Activated naive CD8-positive, alpha-beta T cell (primary cell): ENCODE data around the gene NPBWR2.
A peak's percentile ranks its signal among the peaks of the same experiment; 100 is the strongest.

ENCODE experiments used
- H3K27ac Mint-ChIP-seq: one replicate; pipeline ENCODE4 v1.8.0; 2021; ENCODE audit warnings: mixed read lengths
- H3K27me3 Mint-ChIP-seq: one replicate; pipeline ENCODE4 v1.8.0; 2021; ENCODE audit warnings: mixed read lengths
- H3K36me3 Mint-ChIP-seq: one replicate; pipeline ENCODE4 v1.8.0; 2021; ENCODE audit warnings: mixed read lengths
- H3K4me1 Mint-ChIP-seq: one replicate; pipeline ENCODE4 v1.8.0; 2021; ENCODE audit warnings: low read depth, mixed read lengths
- H3K4me3 Mint-ChIP-seq: one replicate; pipeline ENCODE4 v1.8.0; 2021; ENCODE audit warnings: mild to moderate bottlenecking, mixed read lengths
- H3K9me3 Mint-ChIP-seq: one replicate; pipeline ENCODE4 v1.8.0; 2021; ENCODE audit warnings: low read depth, mixed read lengths

The NPBWR2 gene

DNA sequence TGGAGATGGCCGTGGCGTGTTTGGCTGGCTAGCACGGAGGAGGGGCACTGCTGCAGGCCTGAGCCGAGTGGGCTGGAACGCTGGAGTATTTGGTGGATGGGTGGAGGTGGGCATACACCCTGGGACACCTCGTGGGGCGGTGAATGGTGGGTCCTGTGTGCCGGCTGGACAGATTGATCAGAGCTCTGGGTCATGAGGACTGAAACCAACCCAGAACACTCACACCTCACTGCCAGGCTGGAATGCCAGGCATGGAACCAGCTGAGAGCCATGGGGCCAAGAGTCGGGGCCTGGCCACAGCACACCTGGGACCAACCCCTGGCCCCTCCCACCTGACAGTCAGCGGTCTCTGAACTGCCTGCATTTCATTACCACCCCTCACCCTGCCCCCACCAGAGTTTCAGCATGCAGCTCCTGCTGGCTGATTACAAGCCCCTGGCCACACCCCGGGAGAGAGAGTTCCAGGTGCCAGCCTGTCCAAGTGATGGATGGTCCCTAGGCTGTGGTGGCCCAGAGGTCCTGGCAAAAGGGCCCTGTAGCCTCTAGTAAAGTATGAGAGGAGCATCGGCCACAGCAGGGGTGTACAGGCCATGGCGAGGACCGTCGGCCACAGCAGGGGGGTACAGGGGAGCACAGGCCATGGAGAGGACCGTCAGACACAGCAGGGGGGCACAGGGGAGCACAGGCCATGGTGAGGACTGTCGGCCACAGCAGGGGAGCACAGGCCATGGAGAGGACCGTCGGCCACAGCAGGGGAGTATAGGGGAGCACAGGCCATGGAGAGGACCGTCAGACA is 3.3 kb downstream of the NPBWR2 start:
- no peak overlapping the region for H3K27ac Mint-ChIP-seq
- H3K4me1 Mint-ChIP-seq: peaks cover 19% of the 10 kb centered on the region
- no peaks in the 10 kb centered on the region for H3K9me3 Mint-ChIP-seq
- no peaks in the 10 kb centered on the region for H3K36me3 Mint-ChIP-seq
- H3K4me3 Mint-ChIP-seq: peak overlapping the region; percentile 18
- H3K27me3 Mint-ChIP-seq: peaks cover 6% of the 10 kb centered on the region

DNA sequence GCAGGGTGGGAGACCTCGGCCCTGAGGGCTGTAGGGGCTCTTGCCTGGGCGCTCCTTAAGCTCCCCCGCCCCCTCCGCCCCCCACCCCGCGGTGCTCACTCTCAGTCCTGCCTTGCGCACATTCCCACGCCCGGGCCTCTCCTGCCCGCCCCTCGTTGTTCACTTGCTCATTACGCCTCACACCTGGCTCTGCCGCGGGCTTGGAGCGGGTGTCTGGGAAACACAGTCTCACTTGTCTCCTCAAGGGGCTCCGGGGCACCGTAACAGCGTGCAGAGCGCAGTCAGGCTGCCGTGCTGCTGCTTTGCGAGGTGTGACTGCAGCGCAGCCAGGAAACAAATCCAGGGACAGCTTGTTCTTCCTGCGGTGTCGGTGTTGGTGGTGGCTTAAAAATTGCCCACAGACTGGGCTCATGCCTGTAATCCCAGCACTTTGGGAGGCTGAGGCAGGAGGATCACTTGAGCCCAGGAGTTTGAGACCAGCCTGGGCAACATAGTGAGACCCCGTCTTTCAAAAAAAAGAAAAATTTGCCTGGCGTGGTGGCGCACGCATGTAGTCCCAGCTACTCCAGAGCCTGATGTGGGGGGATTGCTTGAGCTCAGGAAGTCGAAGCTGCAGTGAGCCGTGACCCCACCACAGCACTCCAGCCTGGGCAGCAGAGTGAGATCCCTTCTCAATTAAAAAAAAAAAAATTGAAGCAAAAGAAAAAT is 4.6 kb downstream of the NPBWR2 start:
- Mint-ChIP-seq H3K4me3 (peak overlapping the region; percentile 68), H3K27me3 (peaks cover 6% of the 10 kb centered on the region), H3K9me3 (no peaks in the 10 kb centered on the region), H3K4me1 (peaks cover 19% of the 10 kb centered on the region), H3K36me3 (no peaks in the 10 kb centered on the region), H3K27ac (no peak overlapping the region)

DNA sequence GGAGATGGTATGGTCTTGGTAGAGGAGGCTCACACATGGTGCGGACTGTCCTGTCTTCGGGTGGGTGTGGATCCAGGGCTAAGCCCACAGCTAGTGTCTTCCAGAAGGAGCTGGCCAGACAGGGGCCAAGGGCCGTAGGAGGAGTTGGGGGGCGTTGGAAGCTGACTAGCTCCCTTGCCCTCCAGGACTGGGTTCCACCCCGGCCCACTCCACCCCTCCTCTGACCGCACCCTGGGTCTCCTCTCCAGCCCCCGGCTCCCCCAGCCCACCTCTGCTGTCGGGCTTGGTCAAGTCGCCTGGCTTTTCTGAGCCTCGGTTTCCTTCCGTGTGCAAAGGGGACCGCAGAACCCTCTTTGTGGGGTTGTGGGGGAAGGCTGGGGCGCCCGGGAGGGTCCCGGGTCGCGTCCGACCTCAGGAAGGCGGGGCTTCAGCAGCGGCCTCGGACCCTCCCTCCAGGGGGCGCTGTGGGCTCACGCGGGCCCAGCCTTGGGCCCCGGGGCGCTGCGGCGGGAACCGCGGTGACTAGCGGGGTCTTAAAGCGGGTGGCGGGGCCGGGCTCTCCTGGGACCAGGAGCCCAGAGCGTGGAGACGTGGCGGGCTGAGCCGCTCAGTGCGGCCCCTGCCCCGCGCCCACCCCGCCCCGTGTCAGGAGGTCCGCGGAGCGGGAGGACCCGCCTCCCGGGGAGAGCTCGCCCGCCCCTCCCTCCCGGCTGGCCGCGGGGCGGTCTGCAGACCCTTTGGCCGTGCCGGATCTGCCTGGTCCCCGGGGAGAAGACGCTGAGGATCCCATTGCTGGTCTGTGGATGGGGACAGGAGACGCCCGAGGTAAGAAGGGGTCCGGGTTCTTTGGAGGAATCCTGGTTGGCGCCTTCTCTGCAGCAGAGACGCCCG is 5.4 kb downstream of the NPBWR2 start:
- H3K27ac Mint-ChIP-seq: no peak overlapping the region
- peaks cover 17% of the 10 kb centered on the region for H3K4me1 Mint-ChIP-seq
- peak overlapping the region; percentile 67 for H3K4me3 Mint-ChIP-seq
- H3K36me3 Mint-ChIP-seq: peaks cover under 1% of the 10 kb centered on the region
- peaks cover 6% of the 10 kb centered on the region for H3K27me3 Mint-ChIP-seq
- peaks cover under 1% of the 10 kb centered on the region for H3K9me3 Mint-ChIP-seq

DNA sequence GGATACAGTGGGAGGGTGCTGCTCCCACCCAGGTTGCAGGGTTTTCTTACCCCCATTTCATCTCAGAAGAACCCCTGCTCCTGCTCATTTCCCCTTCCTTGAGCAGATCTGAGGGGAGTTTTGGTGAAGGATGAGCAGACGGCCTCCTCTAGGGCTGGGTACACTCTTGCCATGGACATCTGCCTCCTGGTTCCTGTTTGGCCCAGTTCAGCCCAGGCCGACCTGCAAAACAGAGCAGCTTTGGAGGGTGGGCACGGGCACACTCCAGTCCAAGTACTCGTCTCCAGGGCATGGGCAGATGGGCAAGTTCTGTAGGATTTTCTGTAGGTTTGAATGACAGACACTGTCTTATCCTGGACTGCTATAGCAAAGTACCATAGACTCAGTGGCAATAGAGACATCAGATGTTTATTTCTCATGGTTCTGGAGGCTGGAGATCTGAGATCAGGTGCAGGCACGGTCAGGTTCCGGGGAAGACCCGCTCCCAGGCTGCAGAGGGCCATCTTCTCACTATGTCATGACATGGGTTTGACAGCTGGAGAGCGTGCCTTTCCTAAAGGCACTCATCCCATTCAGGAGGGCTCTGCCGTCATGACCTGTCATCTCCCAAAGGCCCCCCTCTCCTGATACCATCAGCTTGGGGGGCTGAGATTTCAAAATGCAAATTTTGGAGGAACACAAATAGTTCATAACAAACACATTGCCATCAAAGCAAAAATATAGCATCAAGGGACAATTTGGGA is 6.2 kb downstream of the NPBWR2 start:
- no peak overlapping the region for H3K27ac Mint-ChIP-seq
- H3K4me1 Mint-ChIP-seq: peaks cover 17% of the 10 kb centered on the region
- peaks cover 6% of the 10 kb centered on the region for H3K27me3 Mint-ChIP-seq
- H3K4me3 Mint-ChIP-seq: peak overlapping the region; percentile 67
- peaks cover 5% of the 10 kb centered on the region for H3K9me3 Mint-ChIP-seq
- H3K36me3 Mint-ChIP-seq: peaks cover 6% of the 10 kb centered on the region

DNA sequence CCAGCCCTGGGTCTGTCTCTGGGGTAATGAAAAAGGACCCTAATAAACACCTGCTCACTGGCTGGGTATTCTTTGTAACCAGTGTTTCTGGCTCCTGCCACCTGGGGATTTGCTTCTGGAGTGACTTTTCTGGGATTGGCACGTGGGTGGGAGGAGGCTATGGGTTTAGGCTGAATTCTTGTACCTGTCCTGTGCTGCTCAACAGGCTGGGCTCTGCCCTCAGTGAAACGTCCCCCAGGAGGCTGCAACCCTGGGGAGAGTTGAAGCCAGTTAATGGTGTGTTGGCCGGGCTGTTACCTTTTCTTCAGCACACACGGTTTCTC is 6.8 kb downstream of the NPBWR2 start:
- H3K4me1 Mint-ChIP-seq: peaks cover 17% of the 10 kb centered on the region
- peaks cover 6% of the 10 kb centered on the region for H3K36me3 Mint-ChIP-seq
- H3K27ac Mint-ChIP-seq: no peak overlapping the region
- H3K9me3 Mint-ChIP-seq: peaks cover 5% of the 10 kb centered on the region
- peaks cover 6% of the 10 kb centered on the region for H3K27me3 Mint-ChIP-seq
- H3K4me3 Mint-ChIP-seq: no peak overlapping the region

DNA sequence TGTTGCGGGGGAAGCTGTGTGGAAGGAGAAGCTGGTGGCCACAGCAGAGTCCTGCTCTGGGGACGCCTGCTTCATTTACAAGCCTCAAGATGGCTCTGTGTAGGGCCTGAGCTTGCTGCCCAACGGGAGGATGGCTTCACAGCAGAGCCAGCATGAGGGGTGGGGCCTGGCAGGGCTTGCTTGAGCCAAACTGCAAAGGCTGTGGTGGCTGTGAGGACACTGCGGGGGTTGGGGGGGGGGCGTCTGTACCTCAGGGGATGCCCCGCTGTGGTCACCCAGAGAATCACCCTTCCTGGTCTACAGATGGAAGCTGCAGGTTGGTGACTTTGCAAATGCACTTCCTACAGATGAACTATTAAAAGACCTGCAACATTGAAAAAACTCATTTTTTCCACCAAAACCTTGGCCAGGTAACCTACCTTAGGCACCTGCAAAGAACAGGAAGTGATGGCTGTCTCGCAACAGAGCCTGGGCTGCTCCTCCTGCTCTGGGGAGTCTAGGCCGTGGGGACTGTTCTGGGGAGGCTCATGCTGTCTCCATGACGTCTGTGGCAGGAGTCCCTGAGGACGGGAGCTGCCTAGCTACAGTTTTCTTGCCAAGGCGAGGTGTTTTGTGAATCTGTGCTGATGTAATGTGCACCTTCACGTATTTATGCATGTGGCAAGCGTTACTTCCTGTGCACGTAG is 7.3 kb downstream of the NPBWR2 start:
- peaks cover 6% of the 10 kb centered on the region for H3K36me3 Mint-ChIP-seq
- peaks cover 5% of the 10 kb centered on the region for H3K9me3 Mint-ChIP-seq
- peaks cover 17% of the 10 kb centered on the region for H3K4me1 Mint-ChIP-seq
- H3K4me3 Mint-ChIP-seq: no peak overlapping the region
- H3K27me3 Mint-ChIP-seq: peaks cover 6% of the 10 kb centered on the region
- H3K27ac Mint-ChIP-seq: no peak overlapping the region

DNA sequence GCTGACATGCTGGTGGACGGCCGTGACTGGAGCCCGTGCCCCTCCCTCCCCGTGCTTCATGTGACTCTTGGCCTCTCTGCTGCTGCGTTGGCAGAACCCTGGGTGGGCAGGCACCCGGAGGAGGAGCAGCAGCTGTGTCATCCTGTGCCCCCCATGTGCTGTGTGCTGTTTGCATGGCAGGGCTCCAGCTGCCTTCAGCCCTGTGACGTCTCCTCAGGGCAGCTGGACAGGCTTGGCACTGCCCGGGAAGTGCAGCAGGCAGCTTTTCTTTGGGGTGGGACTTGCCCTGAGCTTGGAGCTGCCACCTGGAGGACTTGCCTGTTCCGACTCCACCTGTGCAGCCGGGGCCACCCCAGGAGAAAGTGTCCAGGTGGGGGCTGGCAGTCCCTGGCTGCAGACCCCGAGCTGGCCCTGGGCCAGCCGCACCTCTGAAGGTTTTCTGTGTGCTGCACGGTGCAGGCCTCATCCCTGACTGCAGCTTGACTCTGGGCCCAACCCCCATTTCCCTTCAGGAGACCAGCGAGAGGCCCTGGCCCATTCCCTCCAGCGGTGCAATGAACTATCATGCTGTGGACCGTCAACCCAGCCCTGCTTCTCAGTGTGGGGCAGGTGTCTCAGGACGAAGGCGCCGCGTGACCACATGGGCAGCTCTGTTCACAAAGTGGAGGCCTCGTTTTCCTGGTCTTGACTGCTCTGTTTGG is 8.1 kb downstream of the NPBWR2 start:
- Mint-ChIP-seq H3K9me3 (peaks cover 5% of the 10 kb centered on the region), H3K4me3 (no peak overlapping the region), H3K4me1 (peaks cover 17% of the 10 kb centered on the region), H3K36me3 (peaks cover 6% of the 10 kb centered on the region), H3K27ac (no peak overlapping the region), H3K27me3 (peaks cover 6% of the 10 kb centered on the region)

DNA sequence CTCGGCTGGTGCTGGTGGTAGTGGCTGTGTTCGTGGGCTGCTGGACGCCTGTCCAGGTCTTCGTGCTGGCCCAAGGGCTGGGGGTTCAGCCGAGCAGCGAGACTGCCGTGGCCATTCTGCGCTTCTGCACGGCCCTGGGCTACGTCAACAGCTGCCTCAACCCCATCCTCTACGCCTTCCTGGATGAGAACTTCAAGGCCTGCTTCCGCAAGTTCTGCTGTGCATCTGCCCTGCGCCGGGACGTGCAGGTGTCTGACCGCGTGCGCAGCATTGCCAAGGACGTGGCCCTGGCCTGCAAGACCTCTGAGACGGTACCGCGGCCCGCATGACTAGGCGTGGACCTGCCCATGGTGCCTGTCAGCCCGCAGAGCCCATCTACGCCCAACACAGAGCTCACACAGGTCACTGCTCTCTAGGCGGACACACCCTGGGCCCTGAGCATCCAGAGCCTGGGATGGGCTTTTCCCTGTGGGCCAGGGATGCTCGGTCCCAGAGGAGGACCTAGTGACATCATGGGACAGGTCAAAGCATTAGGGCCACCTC is 8.8 kb downstream of the NPBWR2 start:
- Mint-ChIP-seq H3K36me3 (peaks cover 6% of the 10 kb centered on the region), H3K4me3 (no peak overlapping the region), H3K4me1 (peaks cover 17% of the 10 kb centered on the region), H3K27me3 (peaks cover 5% of the 10 kb centered on the region), H3K9me3 (peaks cover 5% of the 10 kb centered on the region), H3K27ac (no peak overlapping the region)

DNA sequence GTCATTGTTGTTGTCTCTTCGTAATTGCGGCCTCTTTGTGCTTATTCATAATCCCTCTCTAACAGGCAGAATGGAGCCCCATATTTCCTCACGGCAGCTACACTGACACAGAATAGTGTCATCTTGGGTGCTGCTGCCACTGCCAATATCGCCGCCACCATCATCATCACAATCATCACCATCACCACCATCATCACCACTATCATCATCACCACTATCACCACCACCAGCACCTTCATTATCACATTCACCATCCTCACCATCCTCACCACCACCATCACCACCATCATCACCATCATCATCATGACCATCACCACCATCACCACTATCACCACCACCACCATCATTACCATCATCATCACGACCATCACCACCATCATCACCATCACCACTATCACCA is 10.8 kb downstream of the NPBWR2 start:
- Mint-ChIP-seq H3K27me3 (peaks cover 2% of the 10 kb centered on the region), H3K27ac (no peak overlapping the region), H3K4me3 (no peak overlapping the region), H3K9me3 (peaks cover 5% of the 10 kb centered on the region), H3K4me1 (peaks cover 16% of the 10 kb centered on the region), H3K36me3 (peaks cover 6% of the 10 kb centered on the region)

DNA sequence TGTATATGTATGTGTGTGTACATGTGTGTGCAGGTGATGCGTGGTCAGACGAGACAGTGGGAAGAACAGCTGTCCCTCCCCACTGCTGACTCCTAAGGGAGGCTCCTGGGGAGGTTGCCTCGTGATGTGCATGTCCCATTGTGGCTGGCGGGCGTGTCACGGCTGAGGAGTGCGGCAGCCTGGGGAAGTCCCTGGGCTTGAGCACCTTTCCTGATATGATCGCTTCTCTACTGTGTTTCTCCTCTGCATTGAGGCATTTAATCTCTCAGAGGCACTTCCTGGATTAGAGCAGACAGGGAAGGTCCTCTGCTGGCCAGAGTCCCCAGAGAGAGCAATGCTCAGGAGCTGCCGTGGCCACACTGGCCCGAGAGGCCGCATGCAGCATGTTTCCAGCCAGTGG is 11.4 kb downstream of the NPBWR2 start:
- peaks cover 5% of the 10 kb centered on the region for H3K9me3 Mint-ChIP-seq
- H3K36me3 Mint-ChIP-seq: peaks cover 6% of the 10 kb centered on the region
- H3K27ac Mint-ChIP-seq: no peak overlapping the region
- no peaks in the 10 kb centered on the region for H3K27me3 Mint-ChIP-seq
- no peak overlapping the region for H3K4me3 Mint-ChIP-seq
- peaks cover 11% of the 10 kb centered on the region for H3K4me1 Mint-ChIP-seq

DNA sequence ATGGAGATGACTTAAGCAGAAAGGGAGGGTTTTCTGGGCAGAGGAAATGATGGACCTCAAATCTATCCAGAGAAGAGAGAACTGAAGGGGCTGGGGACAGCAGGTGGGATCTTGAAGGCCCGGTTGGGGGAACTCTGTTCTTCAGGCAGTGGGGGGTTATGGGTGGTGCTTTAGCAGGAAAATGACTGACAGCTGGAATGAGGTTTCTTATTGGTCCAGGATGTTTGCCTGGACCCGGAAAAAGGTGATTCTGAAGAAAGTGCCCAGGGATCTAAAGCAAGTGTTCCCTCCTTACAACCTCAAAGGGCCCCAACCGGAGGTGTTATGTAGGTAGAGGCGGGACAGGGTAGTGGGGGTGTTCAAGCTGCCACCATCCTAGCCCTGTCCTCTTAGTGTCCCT is 11.9 kb downstream of the NPBWR2 start:
- H3K9me3 Mint-ChIP-seq: peaks cover 5% of the 10 kb centered on the region
- H3K4me3 Mint-ChIP-seq: no peak overlapping the region
- H3K27me3 Mint-ChIP-seq: no peaks in the 10 kb centered on the region
- no peak overlapping the region for H3K27ac Mint-ChIP-seq
- peaks cover 6% of the 10 kb centered on the region for H3K36me3 Mint-ChIP-seq
- H3K4me1 Mint-ChIP-seq: peaks cover 7% of the 10 kb centered on the region

DNA sequence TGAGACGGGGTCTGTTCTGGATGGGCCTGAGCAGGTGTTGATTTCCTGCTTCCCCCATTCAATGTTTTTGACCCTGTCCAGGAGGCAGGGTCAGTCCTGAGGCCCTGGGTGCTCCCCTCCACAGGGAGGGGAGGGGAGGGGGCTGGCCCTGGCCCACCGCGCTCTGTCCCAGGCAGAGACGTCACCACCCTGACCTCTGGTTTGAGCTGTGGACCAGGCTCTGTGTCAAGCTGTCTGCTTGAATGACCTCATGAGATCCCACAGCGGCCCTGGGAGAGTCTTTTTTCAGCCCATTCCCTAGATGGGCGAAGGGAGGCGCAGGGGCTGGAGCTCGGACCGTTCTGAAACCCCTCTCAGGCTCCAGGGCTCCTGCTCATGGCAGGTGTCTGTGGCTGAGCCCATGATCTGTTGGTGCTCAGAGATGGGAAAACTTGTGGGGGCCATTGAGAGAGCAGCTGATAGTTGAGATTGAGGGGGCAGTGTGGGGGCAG is 14.3 kb downstream of the NPBWR2 start:
- no peak overlapping the region for H3K27ac Mint-ChIP-seq
- H3K4me3 Mint-ChIP-seq: no peak overlapping the region
- H3K27me3 Mint-ChIP-seq: no peaks in the 10 kb centered on the region
- H3K36me3 Mint-ChIP-seq: peaks cover 6% of the 10 kb centered on the region
- H3K9me3 Mint-ChIP-seq: peaks cover 5% of the 10 kb centered on the region
- H3K4me1 Mint-ChIP-seq: peaks cover 2% of the 10 kb centered on the region

DNA sequence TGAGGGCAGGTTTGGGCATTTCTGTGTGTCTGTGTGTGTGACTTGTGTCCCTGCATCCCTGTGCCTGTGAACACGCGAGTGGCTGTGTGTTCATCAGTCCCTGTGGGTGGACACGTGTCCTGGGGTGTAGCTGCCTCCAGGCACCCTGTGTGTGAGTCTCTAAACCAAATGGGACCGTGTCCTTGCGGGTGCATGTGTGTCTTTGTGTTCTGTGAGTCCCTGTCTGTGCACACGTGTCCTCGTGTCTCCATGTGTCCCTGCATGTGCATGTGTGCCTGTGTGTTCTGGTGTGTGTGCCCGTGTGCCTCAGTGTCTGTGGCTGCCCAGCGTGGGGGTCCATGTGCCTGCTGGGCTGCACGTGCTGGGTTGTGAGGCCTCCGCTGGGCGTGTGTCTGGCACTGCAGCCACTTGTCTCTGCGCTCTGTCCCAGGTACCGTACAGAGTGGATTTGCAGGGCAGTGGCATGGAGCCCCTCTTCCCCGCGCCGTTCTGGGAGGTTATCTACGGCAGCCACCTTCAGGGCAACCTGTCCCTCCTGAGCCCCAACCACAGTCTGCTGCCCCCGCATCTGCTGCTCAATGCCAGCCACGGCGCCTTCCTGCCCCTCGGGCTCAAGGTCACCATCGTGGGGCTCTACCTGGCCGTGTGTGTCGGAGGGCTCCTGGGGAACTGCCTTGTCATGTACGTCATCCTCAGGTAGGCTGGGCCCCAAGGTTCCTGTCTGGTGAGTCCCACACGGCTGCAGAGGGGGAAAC is 14.9 kb downstream of the NPBWR2 start:
- H3K27ac Mint-ChIP-seq: no peak overlapping the region
- peaks cover 2% of the 10 kb centered on the region for H3K4me1 Mint-ChIP-seq
- no peak overlapping the region for H3K4me3 Mint-ChIP-seq
- no peaks in the 10 kb centered on the region for H3K27me3 Mint-ChIP-seq
- H3K36me3 Mint-ChIP-seq: peaks cover 6% of the 10 kb centered on the region
- H3K9me3 Mint-ChIP-seq: peaks cover 5% of the 10 kb centered on the region
